ENCODE results near the gene ATRIP.

- TF ChIP-seq CTCF (IDR thresholded peaks at IDR 0.05) (no peak), POLR2A (IDR thresholded peaks at IDR 0.05) (no peak)
Measured at GRCh38 chr3:48425281-48425812, 21.2 kb upstream of the ATRIP start.

Measured in uterus (tissue), 2 donors.